CD4-positive, alpha-beta memory T cell (primary cell): ENCODE measurements around the gene ZNF536. TPM values are rescaled to one million over a fixed set of nuclear protein-coding genes. Genes with fewer than 3 reads are reported as not detected.

Source experiments
- CTCF ChIA-PET: fragments of 350-600 bp; sonication (Branson Sonifier 250); formaldehyde crosslinking; loops from one replicate; lab custom pipeline; 2021; ENCODE audit warnings: inconsistent platforms; ENCODE audit not compliant: partially characterized antibody; lab: Charles Lee
- POLR2A ChIA-PET: fragments of 350-600 bp; sonication (Branson Sonifier 250); formaldehyde crosslinking; loops from one replicate; lab custom pipeline; 2021; ENCODE audit not compliant: partially characterized antibody; lab: Charles Lee
- DNase-seq, 5 donors: peaks; one replicate each; pipeline versions ENCODE4 v3.0.0 to v3.0.0-alpha.2; 2020 to 2022; ENCODE audit warnings: mixed read lengths in 1 of 5
- H3K27ac ChIP-seq: one replicate; pipeline ENCODE4 v1.7.0; 2013; ENCODE audit warnings: low read depth, low read length
- H3K27me3 ChIP-seq: 2 replicates; pipeline ENCODE4 v1.7.0; 2013; ENCODE audit warnings: mild to moderate bottlenecking, low read length, moderate library complexity; ENCODE audit not compliant: insufficient read depth
- H3K36me3 ChIP-seq: 2 replicates; pipeline ENCODE4 v1.7.0; 2013; ENCODE audit warnings: mild to moderate bottlenecking, low read length, moderate library complexity; ENCODE audit not compliant: insufficient read depth
- H3K4me1 ChIP-seq: 2 replicates; pipeline ENCODE4 v1.7.0; 2013; ENCODE audit warnings: mild to moderate bottlenecking, low read length, moderate library complexity; ENCODE audit not compliant: insufficient read depth
- H3K4me3 ChIP-seq, 2 donors: one replicate each; pipeline ENCODE4 v1.7.0; 2013; ENCODE audit warnings: low read length in 2 of 2, mild to moderate bottlenecking in 1 of 2
- H3K9me3 ChIP-seq, 2 donors: one replicate each; pipeline ENCODE4 v1.7.0; 2013; ENCODE audit warnings: low read length in 2 of 2, control low read depth in 1 of 2; ENCODE audit not compliant: control insufficient read depth in 1 of 2
- H3K27ac Mint-ChIP-seq, 7 donors: one replicate each; pipeline ENCODE4 v1.8.0; 2020 to 2021; ENCODE audit warnings: mixed read lengths in 7 of 7, mild to moderate bottlenecking in 6 of 7, inconsistent platforms in 3 of 7, moderate library complexity in 3 of 7
- H3K27me3 Mint-ChIP-seq, 2 donors: one replicate each; pipeline ENCODE4 v1.8.0; 2020 to 2021; ENCODE audit warnings: mixed read lengths in 2 of 2
- H3K36me3 Mint-ChIP-seq, 2 donors: one replicate each; pipeline ENCODE4 v1.8.0; 2020 to 2021; ENCODE audit warnings: mixed read lengths in 2 of 2, inconsistent platforms in 1 of 2, mild to moderate bottlenecking in 1 of 2
- H3K4me1 Mint-ChIP-seq, 4 donors: one replicate each; pipeline ENCODE4 v1.8.0; 2020 to 2021; ENCODE audit warnings: mixed read lengths in 4 of 4, mild to moderate bottlenecking in 1 of 4
- H3K4me3 Mint-ChIP-seq, 8 donors: one replicate each; pipeline ENCODE4 v1.8.0; 2020 to 2021; ENCODE audit warnings: mixed read lengths in 8 of 8, mild to moderate bottlenecking in 7 of 8, moderate library complexity in 6 of 8, inconsistent platforms in 3 of 8
- H3K9me3 Mint-ChIP-seq, 8 donors: one replicate each; pipeline ENCODE4 v1.8.0; 2020 to 2021; ENCODE audit warnings: mixed read lengths in 8 of 8, mild to moderate bottlenecking in 5 of 8, inconsistent platforms in 3 of 8, moderate library complexity in 1 of 8
- intact Hi-C: fragments of 100-400 bp; cut with micrococcal nuclease; formaldehyde crosslinking; loops from one replicate; pipeline ENCODE4 v1.15.1; 2023
- polyA plus RNA-seq, 2 donors: library from polyadenylated mRNA; unstranded; fragments of 300-500 nt; fragmentation: Illumina TruSeq; gene quantifications; one replicate each; pipeline ENCODE4 v1.2.3, GENCODE V29; 2021
- total RNA-seq, 2 experiments: library from RNA; stranded (reverse); gene quantifications; one replicate each; pipeline ENCODE4 v1.2.3, GENCODE V29; 2021

ZNF536 gene
- total and polyA plus RNA-seq, 4 experiments from 2014 or later = 0.20 TPM; not detected in 3

DNA sequence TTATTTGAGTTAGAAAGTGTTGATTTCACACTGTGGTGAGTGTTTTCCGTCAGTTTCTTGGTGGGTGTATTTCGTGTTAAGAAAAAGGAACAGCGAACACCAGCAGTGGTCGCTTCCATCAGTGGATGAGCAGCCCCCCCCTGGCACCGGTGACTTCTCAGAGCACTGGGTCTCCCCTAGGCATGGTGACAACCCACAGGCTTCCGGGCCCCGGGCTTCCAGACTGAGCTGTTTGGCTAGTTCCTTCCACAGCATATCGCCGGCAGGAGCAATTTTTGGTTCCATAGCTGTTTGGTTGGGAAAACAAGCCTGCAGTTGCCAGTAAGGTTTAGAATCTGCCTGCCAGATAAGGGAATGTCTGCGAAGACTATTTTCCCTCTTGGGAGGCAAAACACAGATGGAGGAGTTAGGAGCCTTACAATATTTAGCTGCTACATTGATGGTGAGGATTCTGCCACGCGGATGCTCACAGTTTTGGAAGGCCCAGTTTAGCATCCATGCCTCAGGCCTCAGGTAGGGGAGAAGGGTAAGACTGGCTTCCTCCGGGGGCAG, 18.7 kb upstream of the ZNF536 start:
- ChIA-PET POLR2A (no interaction called here), CTCF (no interaction called here)
- no peak for DNase-seq
- Histone ChIP-seq H3K36me3 (no peaks in the 10 kb centered on the region), H3K4me3 (no peak overlapping the region), H3K4me1 (no peaks in the 10 kb centered on the region), H3K27ac (no peak overlapping the region), H3K27me3 (no peaks in the 10 kb centered on the region), H3K9me3 (no peaks in the 10 kb centered on the region)
- no peak overlapping the region for H3K4me3 Mint-ChIP-seq
- peaks cover 1 to 10% of the 10 kb centered on the region in 2 donors for H3K27me3 Mint-ChIP-seq
- no peak overlapping the region for H3K27ac Mint-ChIP-seq
- H3K9me3 Mint-ChIP-seq = peaks cover 0 to under 1% (median 0%) of the 10 kb centered on the region in 8 donors
- H3K36me3 Mint-ChIP-seq = no peaks in the 10 kb centered on the region
- peaks cover 0 to 5% (median 0%) of the 10 kb centered on the region in 4 donors for H3K4me1 Mint-ChIP-seq
- intact Hi-C loops = no loop called here

DNA sequence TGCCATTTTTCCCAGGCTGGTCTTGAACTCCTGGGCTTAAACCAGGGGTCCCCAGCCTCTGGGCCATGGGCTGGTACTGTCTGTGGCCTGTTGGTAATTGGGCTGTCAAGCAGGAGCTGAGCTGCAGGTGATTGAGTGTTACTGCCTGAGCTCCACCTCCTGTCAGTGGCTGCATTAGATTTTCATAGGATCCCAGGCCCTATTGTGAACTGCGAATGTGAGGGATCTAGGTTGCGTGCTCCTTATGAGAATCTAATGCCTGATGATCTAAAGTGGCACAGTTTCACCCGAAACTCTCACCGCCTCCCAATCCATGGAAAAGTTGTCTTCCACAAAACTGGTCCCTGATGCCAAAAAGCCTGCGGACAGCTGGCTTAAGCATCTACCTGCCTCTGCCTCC, 16.6 kb upstream of the ZNF536 start:
- Mint-ChIP-seq H3K4me1 (peaks cover 0 to 6% (median 2%) of the 10 kb centered on the region in 4 donors), H3K4me3 (no peak overlapping the region), H3K27me3 (peaks cover 4 to 10% of the 10 kb centered on the region in 2 donors), H3K36me3 (no peaks in the 10 kb centered on the region), H3K27ac (no peak overlapping the region), H3K9me3 (no peaks in the 10 kb centered on the region)
- peaks cover under 1% of the 10 kb centered on the region for H3K27me3 ChIP-seq
- no peaks in the 10 kb centered on the region for H3K4me1 ChIP-seq
- ChIA-PET CTCF (no interaction called here), POLR2A (no interaction called here)
- H3K27ac ChIP-seq = no peak overlapping the region
- DNase-seq = no peak
- intact Hi-C loops = no loop called here
- H3K4me3 ChIP-seq = no peak overlapping the region
- no peaks in the 10 kb centered on the region for H3K9me3 ChIP-seq
- no peaks in the 10 kb centered on the region for H3K36me3 ChIP-seq

DNA sequence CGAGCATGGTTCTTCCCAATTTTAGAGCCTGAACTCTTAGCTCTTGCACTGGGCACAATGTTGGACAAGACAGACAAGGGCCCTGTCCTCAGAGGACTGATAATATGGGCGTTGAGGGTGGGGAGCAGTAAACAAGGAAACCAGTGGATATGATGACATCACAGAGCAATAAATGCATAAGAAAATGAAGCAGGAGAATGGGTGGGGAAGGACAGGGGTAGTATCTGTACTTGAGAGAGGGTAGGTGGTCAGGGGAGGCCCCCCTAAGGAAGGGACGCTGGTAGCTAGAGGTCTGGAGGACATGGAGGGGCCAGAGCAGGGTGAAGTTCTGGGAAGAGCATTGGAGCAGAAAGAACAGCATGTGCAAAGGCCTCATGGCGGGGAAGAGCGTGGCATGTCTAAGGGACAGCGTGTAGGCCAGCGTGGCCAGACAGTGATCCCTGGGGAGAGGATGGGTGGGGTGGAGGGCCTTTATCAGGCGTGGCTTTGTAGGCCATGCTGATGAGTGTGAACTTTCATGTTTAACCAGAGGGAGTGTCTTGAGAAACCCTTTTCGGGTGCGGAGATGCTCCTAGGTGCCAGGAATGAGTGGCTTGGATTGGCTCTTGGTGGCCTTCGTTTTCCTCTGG, 15.1 kb upstream of the ZNF536 start:
- Histone ChIP-seq H3K4me3 (no peak overlapping the region), H3K9me3 (no peaks in the 10 kb centered on the region), H3K27ac (no peak overlapping the region), H3K27me3 (peaks cover 3% of the 10 kb centered on the region), H3K4me1 (no peaks in the 10 kb centered on the region), H3K36me3 (no peaks in the 10 kb centered on the region)
- Mint-ChIP-seq H3K4me1 (peaks cover 0 to 9% (median 2%) of the 10 kb centered on the region in 4 donors), H3K27me3 (peaks cover 5 to 12% of the 10 kb centered on the region in 2 donors), H3K36me3 (no peaks in the 10 kb centered on the region), H3K4me3 (peak overlapping the region in 1 of 8 donors; percentile 5), H3K9me3 (no peaks in the 10 kb centered on the region), H3K27ac (no peak overlapping the region)
- ChIA-PET POLR2A (no interaction called here), CTCF (no interaction called here)
- no peak for DNase-seq
- intact Hi-C loops = no loop called here

DNA sequence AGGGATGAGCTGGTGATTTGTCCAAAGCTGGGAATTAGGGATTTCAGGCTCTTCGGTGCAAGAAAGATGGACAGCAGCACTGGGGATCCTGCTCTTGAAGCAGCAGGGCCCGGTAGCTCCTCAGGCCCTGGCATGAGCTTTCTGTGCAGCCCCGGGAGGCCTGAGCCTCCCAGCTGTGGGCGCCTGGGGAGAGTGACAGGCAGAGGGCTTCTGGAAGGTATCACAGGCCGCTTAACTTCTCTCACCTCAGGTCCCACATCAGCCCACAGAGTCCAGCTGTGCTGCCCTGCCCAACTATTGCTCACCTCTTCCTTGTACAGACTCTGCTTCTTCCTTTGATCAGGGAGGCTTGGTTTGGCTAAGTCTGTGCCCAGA, 14.6 kb upstream of the ZNF536 start:
- Mint-ChIP-seq H3K4me3 (peak overlapping the region in 1 of 8 donors; percentile 5), H3K27ac (no peak overlapping the region), H3K27me3 (peaks cover 5 to 11% of the 10 kb centered on the region in 2 donors), H3K9me3 (no peaks in the 10 kb centered on the region), H3K36me3 (no peaks in the 10 kb centered on the region), H3K4me1 (peaks cover 0 to 9% (median 2%) of the 10 kb centered on the region in 4 donors)
- Histone ChIP-seq H3K27ac (no peak overlapping the region), H3K4me1 (no peaks in the 10 kb centered on the region), H3K9me3 (no peaks in the 10 kb centered on the region), H3K4me3 (no peak overlapping the region), H3K36me3 (no peaks in the 10 kb centered on the region), H3K27me3 (peaks cover 3% of the 10 kb centered on the region)
- ChIA-PET CTCF (no interaction called here), POLR2A (no interaction called here)
- no peak for DNase-seq
- intact Hi-C loops = no loop called here

DNA sequence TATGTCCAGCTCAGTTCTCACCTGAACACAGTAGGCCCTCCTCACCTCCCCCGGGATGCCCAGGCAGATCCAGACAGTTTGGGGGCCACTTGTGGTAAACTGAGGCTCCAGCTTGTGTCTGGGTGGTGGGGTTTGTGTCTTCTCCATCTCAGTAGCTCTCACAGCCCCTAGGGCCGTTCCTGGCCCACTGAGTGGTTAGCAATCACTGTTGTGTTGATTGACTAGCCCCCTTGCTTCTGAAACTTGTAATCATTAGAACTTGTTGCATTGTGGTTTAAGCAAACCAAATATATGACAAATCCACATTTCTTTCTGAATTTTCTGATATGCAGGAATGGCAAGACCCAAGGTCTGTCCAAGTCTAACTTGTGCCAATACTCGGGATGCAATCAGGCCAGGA, 13.9 kb upstream of the ZNF536 start:
- Histone ChIP-seq H3K27ac (no peak overlapping the region), H3K27me3 (peaks cover 3% of the 10 kb centered on the region), H3K36me3 (no peaks in the 10 kb centered on the region), H3K4me1 (no peaks in the 10 kb centered on the region), H3K4me3 (no peak overlapping the region), H3K9me3 (no peaks in the 10 kb centered on the region)
- Mint-ChIP-seq H3K27ac (no peak overlapping the region), H3K9me3 (no peaks in the 10 kb centered on the region), H3K4me1 (peaks cover 0 to 4% (median 2%) of the 10 kb centered on the region in 4 donors), H3K36me3 (no peaks in the 10 kb centered on the region), H3K4me3 (no peak overlapping the region), H3K27me3 (peaks cover 6 to 11% of the 10 kb centered on the region in 2 donors)
- intact Hi-C loops = no loop called here
- ChIA-PET CTCF (no interaction called here), POLR2A (no interaction called here)
- DNase-seq = no peak

DNA sequence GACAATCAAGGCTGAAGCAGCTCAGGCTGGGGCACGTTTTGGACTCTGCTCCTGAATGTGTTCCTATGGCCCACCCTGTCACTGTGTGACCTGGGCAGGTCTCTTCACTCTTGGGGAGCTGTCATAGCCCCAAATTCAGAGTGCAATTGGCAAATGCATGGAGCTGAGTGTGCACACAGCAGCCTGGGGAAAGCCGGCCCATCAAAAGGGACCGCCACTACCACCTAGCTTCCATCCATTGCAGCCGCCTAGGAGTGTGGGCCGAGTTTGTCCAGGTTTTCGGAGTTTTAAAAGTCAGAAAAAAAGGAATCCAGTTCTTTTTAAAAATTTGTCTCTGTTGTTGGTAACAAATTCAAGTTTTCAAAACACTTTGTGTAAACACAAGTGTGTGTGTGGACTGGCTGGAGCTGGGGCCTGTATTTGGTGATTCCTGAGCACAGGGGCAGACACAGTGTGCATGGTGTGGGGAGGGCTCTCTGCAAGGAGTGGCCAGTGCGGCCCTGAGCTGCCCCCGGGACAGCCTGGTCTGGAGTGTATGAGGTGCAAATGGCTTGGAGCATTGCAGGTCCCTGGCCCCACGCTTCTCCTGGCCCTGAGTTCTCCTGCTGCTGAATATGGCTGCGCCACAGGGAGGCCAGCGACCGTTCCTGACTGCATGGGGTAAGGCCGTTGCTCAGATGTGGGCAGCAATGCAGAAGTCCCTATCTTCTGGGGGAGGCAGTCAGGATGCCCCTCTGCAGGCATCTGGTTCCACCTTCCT, 13.2 kb upstream of the ZNF536 start:
- peaks cover 6 to 15% of the 10 kb centered on the region in 2 donors for H3K27me3 Mint-ChIP-seq
- intact Hi-C loops = no loop called here
- ChIA-PET POLR2A (no interaction called here), CTCF (no interaction called here)
- H3K4me3 ChIP-seq = no peak overlapping the region
- H3K9me3 Mint-ChIP-seq = no peaks in the 10 kb centered on the region
- no peak overlapping the region for H3K4me3 Mint-ChIP-seq
- H3K4me1 Mint-ChIP-seq = peaks cover 0 to 4% (median 2%) of the 10 kb centered on the region in 4 donors
- H3K36me3 Mint-ChIP-seq = no peaks in the 10 kb centered on the region
- peaks cover 3% of the 10 kb centered on the region for H3K27me3 ChIP-seq
- H3K27ac Mint-ChIP-seq = no peak overlapping the region
- no peaks in the 10 kb centered on the region for H3K4me1 ChIP-seq
- no peaks in the 10 kb centered on the region for H3K9me3 ChIP-seq
- no peak overlapping the region for H3K27ac ChIP-seq
- H3K36me3 ChIP-seq = no peaks in the 10 kb centered on the region
- DNase-seq = no peak

DNA sequence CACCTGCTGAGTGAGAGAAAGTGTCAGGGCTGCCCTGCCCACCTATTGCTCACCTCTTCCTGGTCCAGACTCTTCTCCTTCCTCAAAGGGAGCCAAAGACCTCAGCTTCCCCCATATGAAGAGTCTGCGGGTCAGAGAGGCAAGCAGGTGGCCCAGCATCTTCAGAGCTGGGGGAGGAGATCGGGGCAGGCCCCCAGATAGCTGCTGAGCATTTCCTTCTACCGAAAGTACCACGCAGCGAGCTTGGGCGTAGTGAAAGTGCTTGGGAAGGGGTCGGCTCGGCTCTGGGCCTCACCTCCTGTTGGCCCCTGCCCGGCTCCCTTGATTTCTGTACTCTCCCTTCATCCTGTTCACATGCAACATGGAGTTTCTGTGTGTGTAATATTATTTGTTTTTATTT, 12.2 kb upstream of the ZNF536 start:
- H3K27me3 Mint-ChIP-seq = peaks cover 6 to 13% of the 10 kb centered on the region in 2 donors
- H3K4me3 Mint-ChIP-seq = no peak overlapping the region

More for the DNA sequence above, 12.2 kb upstream of the ZNF536 start:
- Mint-ChIP-seq H3K4me1 (peaks cover 0 to 4% (median 2%) of the 10 kb centered on the region in 4 donors), H3K27ac (no peak overlapping the region), H3K36me3 (no peaks in the 10 kb centered on the region), H3K9me3 (no peaks in the 10 kb centered on the region)
- H3K9me3 ChIP-seq = no peaks in the 10 kb centered on the region
- ChIA-PET CTCF (no interaction called here), POLR2A (no interaction called here)
- intact Hi-C loops = no loop called here
- no peak overlapping the region for H3K27ac ChIP-seq
- no peak overlapping the region for H3K4me3 ChIP-seq
- H3K36me3 ChIP-seq = no peaks in the 10 kb centered on the region
- H3K4me1 ChIP-seq = no peaks in the 10 kb centered on the region
- peaks cover 3% of the 10 kb centered on the region for H3K27me3 ChIP-seq
- DNase-seq = no peak
